Posterior cingulate gyrus (tissue), 11 donors: ENCODE data around the gene DCTPP1.

Experiments
- DNase-seq, 10 donors: peaks; one replicate each; pipeline versions ENCODE4 v3.0.0 to v3.0.0-alpha.2; 2020 to 2021; ENCODE audit warnings: mixed read lengths in 3 of 10
- intact Hi-C: fragments of 100-400 bp; cut with DNase I; formaldehyde crosslinking; loops from one replicate; pipeline ENCODE4 v1.15.1; 2023

The DCTPP1 gene

GRCh38 chr16:30449116-30449435 lies 19.2 kb upstream of the DCTPP1 start:
- intact Hi-C loops, result loop anchor here (5.0 kb wide), 1 partner anchor 78 kb away; the partner anchor contains the start of gene ZNF768
- DNase-seq, result peak in 1 of 10 donors; percentile 4

- DNase-seq, result peak in 2 of 10 donors; percentile 9 to 19
- intact Hi-C loops, result loop anchor here (5.0 kb wide), 1 partner anchor 80 kb away; the partner anchor contains the start of gene ZNF768
Observed at GRCh38 chr16:30447512-30448226, 17.8 kb upstream of the DCTPP1 start.

- intact Hi-C loops, result loop anchor here (5.0 kb wide), 1 partner anchor 81 kb away; the partner anchor contains the start of gene ZNF768
- peak in 1 of 10 donors; percentile 66 for DNase-seq
Observed at GRCh38 chr16:30446203-30446595, 16.4 kb upstream of the DCTPP1 start.

- intact Hi-C loops, result loop anchor here (5.0 kb wide), 1 partner anchor 82 kb away; the partner anchor contains the start of gene ZNF768
- DNase-seq, result peak; percentile 91 to 99 (median 96)
Observed at GRCh38 chr16:30445408-30446202, 15.8 kb upstream of the DCTPP1 start, which contains the start of gene SEPHS2. Gene SEPHS2 (minus strand): TSS chr16:30445874. CDS start chr16:30445727, 147 bp downstream.

GRCh38 chr16:30445149-30445407 lies 15.2 kb upstream of the DCTPP1 start:
- intact Hi-C loops, result loop anchor here (5.0 kb wide), 1 partner anchor 82 kb away; the partner anchor contains the start of gene ZNF768
- DNase-seq, result no peak

- intact Hi-C loops, result loop anchor here (5.0 kb wide), 1 partner anchor 83 kb away; the partner anchor contains the start of gene ZNF768
Observed at GRCh38 chr16:30444231-30445148, 14.7 kb upstream of the DCTPP1 start.

GRCh38 chr16:30443631-30444030 lies 13.8 kb upstream of the DCTPP1 start:
- DNase-seq, result no peak
- intact Hi-C loops, result no loop called here

More at GRCh38 chr16:30444231-30445148, 14.7 kb upstream of the DCTPP1 start:
- no peak for DNase-seq

- intact Hi-C loops, result loop anchor here (5.0 kb wide), 1 partner anchor 312 kb away; no protein-coding TSS in a partner anchor
- DNase-seq, result no peak
Observed at GRCh38 chr16:30439720-30440348, 10.0 kb upstream of the DCTPP1 start.

- no peak for DNase-seq
- intact Hi-C loops, result loop anchor here (5.0 kb wide), 1 partner anchor 313 kb away; no protein-coding TSS in a partner anchor
Observed at GRCh38 chr16:30438835-30439234, 9.0 kb upstream of the DCTPP1 start.

- intact Hi-C loops, result loop anchor here (5.0 kb wide), 1 partner anchor 315 kb away; no protein-coding TSS in a partner anchor
- DNase-seq, result no peak
Observed at GRCh38 chr16:30437511-30438046, 7.7 kb upstream of the DCTPP1 start.

GRCh38 chr16:30434852-30435251 lies 5.0 kb upstream of the DCTPP1 start:
- intact Hi-C loops, result loop anchor here (5.0 kb wide), 1 partner anchor 317 kb away; no protein-coding TSS in a partner anchor
- no peak for DNase-seq

GRCh38 chr16:30430428-30430970 lies 669 bp upstream of the DCTPP1 start:
- DNase-seq, result no peak
- intact Hi-C loops, result no loop called here

- intact Hi-C loops, result no loop called here
- no peak for DNase-seq
Observed at GRCh38 chr16:30429418-30429677, 482 bp downstream of the DCTPP1 start.

GRCh38 chr16:30428055-30428454 lies 1.8 kb downstream of the DCTPP1 start:
- DNase-seq, result no peak
- intact Hi-C loops, result no loop called here

GRCh38 chr16:30421010-30421409 lies 8.8 kb downstream of the DCTPP1 start:
- DNase-seq, result no peak
- intact Hi-C loops, result no loop called here

- peak in 3 of 10 donors; percentile 32 to 92 (median 73) for DNase-seq
- intact Hi-C loops, result no loop called here
Observed at GRCh38 chr16:30418350-30419181, 11.3 kb downstream of the DCTPP1 start.

GRCh38 chr16:30417529-30418349 lies 12.1 kb downstream of the DCTPP1 start:
- intact Hi-C loops, result no loop called here
- DNase-seq, result peak; percentile 60 to 97 (median 73)
